Parathyroid adenoma (tissue), 2 donors: ENCODE results near the gene IPO7.

Source experiments
- H2AFZ ChIP-seq: fragments of 300-600 bp; sonication (generic); one replicate; pipeline ENCODE4 v1.7.0; 2017; ENCODE audit warnings: antibody characterized with exemption, mild to moderate bottlenecking
- H3K27ac ChIP-seq: fragments of 300-600 bp; sonication (generic); one replicate; pipeline ENCODE4 v1.7.0; 2017
- H3K27me3 ChIP-seq: fragments of 300-600 bp; sonication (generic); one replicate; pipeline ENCODE4 v1.7.0; 2017; ENCODE audit warnings: low read length; ENCODE audit not compliant: control insufficient read depth, insufficient read depth
- H3K36me3 ChIP-seq: fragments of 300-600 bp; sonication (generic); one replicate; pipeline ENCODE4 v1.7.0; 2017; ENCODE audit warnings: low read length; ENCODE audit not compliant: control insufficient read depth, insufficient read depth
- H3K4me1 ChIP-seq: fragments of 300-600 bp; sonication (generic); one replicate; pipeline ENCODE4 v1.7.0; 2017; ENCODE audit warnings: control low read depth
- H3K4me2 ChIP-seq: fragments of 300-600 bp; sonication (generic); one replicate; pipeline ENCODE4 v1.7.0; 2017; ENCODE audit warnings: low read length
- H3K4me3 ChIP-seq: fragments of 300-600 bp; sonication (generic); one replicate; pipeline ENCODE4 v1.7.0; 2017; ENCODE audit warnings: low read depth, low read length
- H3K79me2 ChIP-seq: fragments of 300-600 bp; sonication (generic); one replicate; pipeline ENCODE4 v1.7.0; 2017; ENCODE audit warnings: control low read depth
- H3K9ac ChIP-seq: fragments of 300-600 bp; sonication (generic); one replicate; pipeline ENCODE4 v1.7.0; 2017; ENCODE audit warnings: mild to moderate bottlenecking
- H3K9me3 ChIP-seq: fragments of 300-600 bp; sonication (generic); one replicate; pipeline ENCODE4 v1.7.0; 2017; ENCODE audit warnings: low read length; ENCODE audit not compliant: control insufficient read depth
- CTCF ChIP-seq: fragments of 300-600 bp; sonication (generic); IDR thresholded peaks from one replicate; pipeline ENCODE4 v1.7.0; 2017; ENCODE audit warnings: antibody characterized with exemption, mild to moderate bottlenecking
- donor health status: primary hyperparathyroidism.

IPO7 gene

DNA sequence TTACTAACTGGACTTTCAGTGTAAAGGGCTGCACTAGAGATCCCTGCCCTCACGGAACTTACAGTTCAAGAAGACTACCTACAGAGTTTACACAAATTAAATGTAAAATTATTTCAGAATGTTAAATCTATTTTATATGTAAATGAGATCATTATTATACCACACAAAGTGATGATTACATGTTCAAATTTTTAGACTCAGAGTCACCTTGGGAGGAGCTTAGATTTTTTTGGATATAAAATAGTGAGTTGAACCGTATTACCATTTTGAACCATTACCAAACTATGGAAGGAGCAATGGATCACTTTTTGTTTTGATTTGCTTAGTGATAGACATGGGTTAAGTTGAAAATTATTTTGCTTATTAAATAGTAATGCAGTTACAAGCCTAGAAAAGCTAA, 1.6 kb downstream of the IPO7 start:
- H2AFZ ChIP-seq: no peak overlapping the region
- peak overlapping the region; percentile 66 for H3K4me2 ChIP-seq
- TF ChIP-seq CTCF: no peak
- no peaks in the 10 kb centered on the region for H3K36me3 ChIP-seq
- H3K4me1 ChIP-seq: no peaks in the 10 kb centered on the region
- peaks cover 22% of the 10 kb centered on the region for H3K79me2 ChIP-seq
- no peak overlapping the region for H3K27ac ChIP-seq
- no peak overlapping the region for H3K9ac ChIP-seq
- no peaks in the 10 kb centered on the region for H3K27me3 ChIP-seq
- no peak overlapping the region for H3K4me3 ChIP-seq
- no peaks in the 10 kb centered on the region for H3K9me3 ChIP-seq

GRCh38 chr11:9386901-9387300, 2.4 kb downstream of the IPO7 start:
- Histone ChIP-seq H3K27ac (no peak overlapping the region), H3K4me1 (no peaks in the 10 kb centered on the region), H3K4me3 (no peak overlapping the region), H3K9me3 (no peaks in the 10 kb centered on the region), H3K9ac (no peak overlapping the region), H2AFZ (no peak overlapping the region), H3K4me2 (no peak overlapping the region), H3K79me2 (peaks cover 26% of the 10 kb centered on the region), H3K27me3 (no peaks in the 10 kb centered on the region), H3K36me3 (no peaks in the 10 kb centered on the region)
- TF ChIP-seq CTCF: no peak

DNA sequence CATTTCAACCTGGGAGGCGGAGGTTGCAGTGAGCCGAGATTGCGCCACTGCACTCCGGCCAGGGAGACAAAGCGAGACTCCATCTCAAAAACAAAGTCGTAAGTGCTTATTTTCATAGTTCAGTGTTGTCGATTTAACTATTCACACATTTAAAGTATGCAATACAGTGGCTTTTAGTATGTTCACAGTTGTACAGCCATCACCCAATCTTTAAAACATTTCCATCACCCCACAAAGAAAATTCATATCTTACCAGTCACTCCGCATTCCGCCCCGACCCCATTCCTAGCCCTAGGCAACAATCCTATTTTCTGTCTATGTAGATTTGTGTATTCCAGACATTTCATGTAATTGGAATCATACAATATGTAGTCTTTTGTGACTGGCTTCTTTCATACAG, 11.9 kb downstream of the IPO7 start:
- H3K4me3 ChIP-seq: no peak overlapping the region
- H3K36me3 ChIP-seq: no peaks in the 10 kb centered on the region
- no peak overlapping the region for H3K4me2 ChIP-seq
- H3K79me2 ChIP-seq: peaks cover 42% of the 10 kb centered on the region
- no peaks in the 10 kb centered on the region for H3K9me3 ChIP-seq
- H2AFZ ChIP-seq: no peak overlapping the region
- no peak overlapping the region for H3K27ac ChIP-seq
- peaks cover 3% of the 10 kb centered on the region for H3K4me1 ChIP-seq
- H3K9ac ChIP-seq: no peak overlapping the region
- TF ChIP-seq CTCF: no peak
- no peaks in the 10 kb centered on the region for H3K27me3 ChIP-seq

- H3K4me3 ChIP-seq: no peak overlapping the region
- H3K27me3 ChIP-seq: no peaks in the 10 kb centered on the region
- H3K4me1 ChIP-seq: peaks cover 3% of the 10 kb centered on the region
- no peak overlapping the region for H3K27ac ChIP-seq
- H3K9me3 ChIP-seq: no peaks in the 10 kb centered on the region
- H3K9ac ChIP-seq: no peak overlapping the region
- H3K36me3 ChIP-seq: no peaks in the 10 kb centered on the region
- H2AFZ ChIP-seq: no peak overlapping the region
- H3K4me2 ChIP-seq: no peak overlapping the region
- H3K79me2 ChIP-seq: peaks cover 40% of the 10 kb centered on the region
- TF ChIP-seq CTCF: no peak
These were observed 12.3 kb downstream of the IPO7 start for GRCh38 chr11:9396752-9397151.

GRCh38 chr11:9397746-9398680, 13.6 kb downstream of the IPO7 start:
- Histone ChIP-seq H3K27ac (no peak overlapping the region), H3K9me3 (no peaks in the 10 kb centered on the region), H3K27me3 (no peaks in the 10 kb centered on the region), H3K36me3 (no peaks in the 10 kb centered on the region), H3K79me2 (peaks cover 38% of the 10 kb centered on the region), H3K4me2 (no peak overlapping the region), H2AFZ (no peak overlapping the region), H3K9ac (no peak overlapping the region), H3K4me1 (peaks cover 3% of the 10 kb centered on the region), H3K4me3 (no peak overlapping the region)
- no peak for TF ChIP-seq CTCF
